ENCODE results near the gene ZNF43.
"Not testable (repeated sequence)": the region's sequence is repeated elsewhere in the genome, so short reads cannot be mapped to it uniquely, and the experiment has no call there.

GRCh38 chr19:21885516-21885915 lies 49.5 kb upstream of the ZNF43 start:
- not testable (repeated sequence) for TF ChIP-seq POLR2AphosphoS5 (IDR thresholded peaks at IDR 0.05; ENCODE audit: insufficient read depth in 1 of 2, low read depth in 1 of 2); POLR2A (IDR thresholded peaks at IDR 0.05); CTCF (IDR thresholded peaks at IDR 0.05)

Data from vagina (tissue), 2 donors.